Activated T-cell treated with anti-CD3 and anti-CD28 coated beads for 48 hours (primary cell): ENCODE data around the gene MRPL16.
A peak's percentile ranks its signal among the peaks of the same experiment; 100 is the strongest.
"Not testable (repeated sequence)": the region's sequence is repeated elsewhere in the genome, so short reads cannot be mapped to it uniquely, and the experiment has no call there.

ENCODE experiments used
- DNase-seq: peaks from one replicate; pipeline ENCODE4 v3.0.0-alpha.2; 2020; ENCODE audit warnings: low read depth

Gene MRPL16

GRCh38 chr11:59810189-59810910 is at the start of gene MRPL16:
Gene MRPL16 (minus strand): TSS chr11:59810778. CDS start chr11:59810658, 120 bp downstream.
- DNase-seq = peak; percentile 87

- no peak for DNase-seq
These were observed 49.1 kb upstream of the MRPL16 start for GRCh38 chr11:59859673-59860072.

DNA sequence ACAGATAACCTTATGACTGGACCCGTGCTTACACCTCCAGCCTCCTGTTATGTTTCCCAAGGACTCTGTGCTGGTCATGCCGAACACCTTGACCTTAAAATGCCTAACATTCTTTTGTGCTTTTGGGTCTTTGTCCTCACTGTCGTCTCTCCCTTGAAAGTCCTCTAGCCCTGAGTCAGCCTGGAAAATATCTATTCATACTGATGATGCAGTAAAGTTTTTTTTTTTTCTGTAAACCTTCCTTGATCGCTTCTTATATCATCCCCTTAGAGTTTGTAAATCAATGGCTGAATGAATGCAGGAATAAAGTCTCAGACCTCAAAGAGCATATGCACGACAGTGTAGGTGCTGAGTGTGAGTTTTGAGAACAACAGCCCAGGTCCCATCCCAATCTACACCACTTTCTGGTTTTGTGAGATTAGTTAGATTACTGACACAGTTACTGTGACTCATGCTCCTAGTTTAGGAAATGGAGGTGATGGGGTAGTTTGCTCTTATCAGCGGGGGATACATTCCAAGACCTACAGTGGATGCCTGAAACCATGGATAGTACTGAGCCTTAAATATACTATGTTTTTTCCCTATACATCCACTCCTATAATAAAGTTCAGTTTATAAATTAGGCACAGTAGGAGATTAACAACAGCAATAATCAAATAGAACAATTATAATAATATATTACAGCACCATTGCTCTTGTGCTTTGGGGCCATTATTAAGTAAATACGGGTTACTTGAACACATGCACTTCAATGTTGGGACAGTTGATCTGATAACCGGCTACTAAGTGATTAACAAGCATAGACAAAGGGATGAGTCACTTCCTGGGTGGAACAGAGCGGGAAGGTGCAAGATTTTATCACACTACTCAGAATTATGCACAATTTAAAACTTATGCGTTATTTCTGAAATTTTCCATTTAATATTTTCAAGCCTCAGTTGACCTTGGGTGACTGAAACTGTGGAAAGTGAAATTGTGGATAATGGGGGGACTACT is 47.2 kb upstream of the MRPL16 start:
- no peak for DNase-seq

DNA sequence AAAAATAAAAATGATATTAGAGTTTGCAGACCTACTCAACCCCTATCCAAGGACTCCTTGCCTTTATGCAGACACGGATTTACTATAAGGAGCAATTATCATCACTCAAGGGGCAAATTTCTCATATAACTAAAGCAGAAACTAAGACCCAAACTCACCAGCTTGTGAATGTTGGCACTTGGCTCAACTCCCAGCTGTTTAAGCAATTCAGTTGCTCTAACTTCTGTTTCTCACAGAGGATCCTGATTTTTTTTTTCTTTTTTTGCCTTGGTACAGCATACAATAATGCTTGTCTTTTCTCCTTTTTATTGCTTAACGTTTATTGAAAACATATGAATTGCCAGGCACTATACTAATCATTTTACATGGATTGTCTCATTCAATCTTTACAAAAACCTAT is 44.3 kb upstream of the MRPL16 start:
- DNase-seq = no peak

- not testable (repeated sequence) for DNase-seq
These were observed 40.8 kb upstream of the MRPL16 start for GRCh38 chr11:59851416-59851815.

GRCh38 chr11:59849551-59849950 is 39.0 kb upstream of the MRPL16 start:
- DNase-seq = not testable (repeated sequence)

DNA sequence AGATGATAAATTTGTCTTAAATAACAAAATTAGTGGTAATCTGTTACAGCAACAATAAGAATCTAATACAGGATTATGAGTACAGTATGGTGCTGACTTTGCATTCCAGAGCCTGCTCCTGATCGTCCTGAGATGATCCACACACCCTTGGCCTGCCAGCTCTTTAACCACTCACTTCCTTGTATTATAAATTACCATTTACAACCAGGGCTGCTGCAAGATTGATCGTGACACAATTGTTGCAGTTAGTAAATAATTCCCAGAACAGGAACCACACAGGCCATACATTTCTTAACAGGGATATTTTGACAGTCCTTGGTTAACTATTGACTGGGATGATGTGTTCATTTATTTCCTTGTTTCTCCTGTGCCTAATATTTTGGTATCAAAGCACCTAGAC is 38.6 kb upstream of the MRPL16 start:
- DNase-seq = no peak

- not testable (repeated sequence) for DNase-seq
These were observed 37.9 kb upstream of the MRPL16 start for GRCh38 chr11:59848439-59848838.

DNA sequence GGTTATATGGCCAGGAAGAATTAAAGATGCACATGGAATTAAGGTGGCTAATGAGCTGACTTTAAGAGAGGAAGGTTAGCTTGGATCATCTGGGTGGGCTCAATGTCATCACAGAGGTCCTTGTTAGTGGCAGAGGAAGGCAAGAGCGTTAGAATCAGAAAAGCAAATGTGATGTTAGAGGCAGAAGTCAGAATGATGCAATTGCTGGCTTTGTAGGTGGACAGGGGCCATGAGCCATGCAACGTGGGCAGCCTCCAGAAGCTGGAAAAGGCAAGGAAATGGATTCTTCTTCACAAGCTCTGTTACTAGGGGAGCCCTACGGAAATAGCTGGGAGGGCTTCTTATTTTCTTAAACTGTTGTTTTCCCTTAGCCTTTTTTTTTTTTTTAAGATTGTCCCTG is 37.0 kb upstream of the MRPL16 start:
- DNase-seq = no peak

DNA sequence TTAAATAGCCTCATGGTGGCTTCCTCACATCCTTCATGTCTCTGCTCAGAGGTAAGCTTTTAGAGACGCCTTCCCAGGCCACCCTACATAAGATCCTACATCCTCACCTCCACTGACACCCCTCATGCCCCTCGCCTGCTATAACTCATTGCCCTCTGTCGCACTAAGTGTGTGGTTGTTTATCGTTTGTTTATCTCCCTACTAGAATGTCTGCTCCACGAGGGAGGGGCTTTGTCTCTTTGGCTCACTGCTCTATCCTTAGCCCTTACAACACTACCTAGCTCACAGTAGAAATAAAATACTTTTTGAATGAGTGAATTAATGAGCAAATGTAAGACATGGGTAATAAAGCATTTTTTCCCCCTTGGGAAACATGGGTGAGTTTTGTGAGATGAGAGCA is 36.0 kb upstream of the MRPL16 start:
- DNase-seq = no peak

DNA sequence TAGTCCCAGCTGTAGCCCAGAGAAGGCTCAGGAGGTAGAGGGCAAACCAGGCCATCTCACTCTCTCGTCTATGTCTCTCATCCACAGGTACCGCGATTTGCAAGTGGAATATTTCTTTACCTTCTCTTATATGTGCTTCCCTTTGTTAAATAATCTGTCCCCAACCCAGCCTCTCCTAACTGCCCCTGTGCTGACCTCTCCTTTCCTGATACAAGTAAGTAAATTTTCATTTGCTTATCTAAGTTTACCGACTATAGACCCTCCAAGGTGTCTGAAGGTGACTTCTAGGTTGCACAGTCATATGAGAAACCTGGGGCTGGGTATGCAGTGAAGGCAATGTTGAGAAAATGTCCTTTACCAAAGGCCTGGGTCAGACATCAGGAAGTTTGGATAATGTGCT is 34.8 kb upstream of the MRPL16 start, which contains the start of gene CBLIF:
Gene CBLIF, minus strand, starts transcription at position 101 of the 400 bp plus-strand sequence. Its CDS starts 46 bp downstream, at position 55.
- DNase-seq = no peak

- DNase-seq = no peak
These were observed 31.7 kb upstream of the MRPL16 start for GRCh38 chr11:59842316-59842715.

DNA sequence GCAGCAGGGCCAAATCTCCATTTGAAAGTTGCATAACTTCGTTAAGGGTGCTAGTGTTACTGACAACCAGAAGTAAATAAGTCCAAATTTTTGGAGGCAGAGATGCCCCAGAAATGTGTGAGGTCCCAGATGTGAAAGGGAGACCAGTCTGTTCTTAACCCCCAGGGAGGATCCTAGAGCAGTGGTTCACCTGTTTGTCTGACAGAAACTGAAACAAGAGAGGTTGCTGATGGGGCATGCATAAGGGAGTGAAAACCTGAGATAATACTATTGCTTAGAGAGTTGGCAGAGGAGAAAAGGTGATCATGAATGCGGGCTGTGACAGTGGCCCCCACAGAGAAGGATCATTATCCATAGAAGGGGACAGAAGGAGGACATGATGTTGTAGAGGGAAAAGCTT is 30.9 kb upstream of the MRPL16 start:
- no peak for DNase-seq

DNA sequence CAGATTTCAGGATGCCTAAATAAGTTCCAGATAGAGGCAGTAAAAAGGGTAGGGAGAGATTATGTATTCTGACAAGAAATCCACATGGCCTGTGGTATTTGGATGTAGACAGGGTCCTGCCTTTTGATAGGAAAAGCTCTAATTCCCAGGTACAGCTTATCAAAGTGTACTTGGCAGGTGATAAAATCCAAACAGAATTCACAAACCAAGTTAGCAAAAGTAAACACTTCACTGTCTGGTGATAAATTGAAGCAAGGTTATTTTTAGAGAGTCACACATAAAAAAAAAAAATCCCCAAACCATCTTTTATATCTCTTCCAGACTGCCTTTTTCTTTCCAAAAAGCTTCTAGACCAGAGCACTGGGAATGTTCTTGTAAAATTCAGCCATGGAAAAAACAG is 29.0 kb upstream of the MRPL16 start:
- DNase-seq = no peak

GRCh38 chr11:59833602-59834001 is 23.0 kb upstream of the MRPL16 start:
- no peak for DNase-seq

DNA sequence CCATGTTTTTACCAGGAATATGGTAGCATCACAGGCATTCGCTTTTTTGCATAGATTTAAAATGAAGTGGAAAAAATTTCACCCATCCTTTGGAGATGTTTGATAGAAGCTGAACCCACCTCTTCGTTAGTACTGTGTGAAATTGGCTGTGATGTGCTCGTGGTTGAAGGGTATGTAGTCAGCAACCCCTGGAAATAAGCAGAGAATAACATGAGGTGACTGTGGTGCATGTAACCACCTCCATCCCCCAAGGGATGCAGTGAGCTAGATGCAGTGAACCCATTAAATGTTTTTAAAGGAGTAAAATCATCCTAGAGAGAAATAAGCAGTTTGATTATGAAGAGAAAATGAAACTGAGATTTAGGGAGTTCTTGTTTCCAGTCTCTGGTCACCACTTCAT is 18.8 kb upstream of the MRPL16 start:
- DNase-seq = no peak

- DNase-seq = peak; percentile 10
These were observed 12.5 kb upstream of the MRPL16 start for GRCh38 chr11:59822989-59823566.

DNA sequence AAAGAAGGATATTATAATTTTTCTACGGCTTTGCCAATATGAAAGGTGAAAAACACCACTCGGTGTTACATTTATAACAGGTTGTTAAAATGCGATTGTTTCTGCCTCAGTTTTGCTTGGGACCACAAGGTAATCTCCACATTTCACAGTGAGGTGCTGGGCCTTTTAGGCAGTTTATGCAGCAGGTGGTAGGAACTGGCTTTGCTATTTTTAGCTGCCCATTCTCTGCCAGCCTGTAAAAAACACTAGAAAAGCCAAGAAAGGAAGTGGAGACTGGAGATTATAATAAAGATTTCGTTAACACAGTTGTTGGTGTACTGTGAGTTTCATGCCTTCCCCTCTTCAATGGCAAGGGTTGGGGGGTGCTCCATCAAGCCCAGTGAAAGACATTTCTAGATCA is 8.0 kb upstream of the MRPL16 start:
- DNase-seq = no peak

DNA sequence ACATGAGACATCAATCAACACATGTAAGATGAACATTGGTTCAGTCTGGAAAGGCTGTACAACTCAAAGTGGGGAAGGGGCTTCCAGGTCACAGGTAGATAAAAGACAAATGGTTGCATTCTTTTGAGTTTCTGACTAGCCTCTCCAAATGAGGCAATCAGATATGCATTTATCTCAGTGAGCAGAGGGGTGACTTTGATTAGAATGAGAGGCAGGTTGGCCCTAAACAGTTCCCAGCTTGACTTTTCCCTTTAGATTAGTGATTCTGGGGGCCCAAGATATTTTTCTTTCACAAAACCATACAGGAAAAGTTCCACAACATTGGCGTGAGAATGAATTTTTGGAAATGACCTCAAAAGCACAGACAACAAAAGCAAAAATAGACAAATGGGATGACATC is 5.9 kb upstream of the MRPL16 start:
- DNase-seq = not testable (repeated sequence)

- no peak for DNase-seq
These were observed 5.2 kb upstream of the MRPL16 start for GRCh38 chr11:59815754-59816153.

- no peak for DNase-seq
These were observed 3.4 kb upstream of the MRPL16 start for GRCh38 chr11:59814021-59814420.

DNA sequence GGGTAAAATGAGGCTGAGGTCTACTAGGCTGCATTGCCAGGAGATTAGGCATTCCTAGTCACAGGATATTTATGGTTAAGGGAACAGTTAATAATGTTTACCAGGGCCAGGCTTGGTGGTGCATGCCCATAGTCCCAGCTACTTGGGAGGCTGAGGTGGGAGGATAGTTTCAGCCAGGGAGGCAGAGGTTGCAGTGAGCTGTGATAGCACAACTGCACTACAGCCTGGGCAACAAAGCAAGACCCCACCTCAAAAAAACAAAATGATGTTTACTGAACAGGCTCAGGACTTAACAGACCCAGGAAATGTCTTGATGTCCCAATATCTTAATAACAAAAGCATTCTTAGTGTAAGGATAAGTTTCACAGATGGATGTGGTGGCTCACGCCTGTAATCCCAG is 2.8 kb upstream of the MRPL16 start:
- DNase-seq = no peak

DNA sequence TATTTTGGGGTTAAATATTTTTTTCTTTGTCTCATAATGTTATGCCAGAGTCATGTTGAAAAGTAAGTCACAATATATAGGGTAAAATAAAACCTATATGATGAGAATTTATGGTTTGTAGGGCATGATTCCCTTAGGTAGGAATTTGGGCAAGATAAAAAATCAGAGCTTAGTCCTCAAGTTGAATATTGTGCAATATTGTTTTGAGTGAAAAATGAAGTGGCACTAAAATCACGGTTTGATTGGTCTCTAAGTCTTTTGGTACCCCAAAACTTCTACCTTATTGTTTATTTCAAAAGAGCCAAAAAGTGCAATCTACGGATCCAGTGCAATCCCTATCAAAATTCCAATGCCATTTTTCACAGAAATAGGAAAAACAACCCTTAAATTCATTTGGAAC is 1.6 kb upstream of the MRPL16 start:
- DNase-seq = no peak
